Measurements from ENCODE around the gene LGALSL.
A peak's percentile ranks its signal among the peaks of the same experiment; 100 is the strongest.

Gene LGALSL

DNA sequence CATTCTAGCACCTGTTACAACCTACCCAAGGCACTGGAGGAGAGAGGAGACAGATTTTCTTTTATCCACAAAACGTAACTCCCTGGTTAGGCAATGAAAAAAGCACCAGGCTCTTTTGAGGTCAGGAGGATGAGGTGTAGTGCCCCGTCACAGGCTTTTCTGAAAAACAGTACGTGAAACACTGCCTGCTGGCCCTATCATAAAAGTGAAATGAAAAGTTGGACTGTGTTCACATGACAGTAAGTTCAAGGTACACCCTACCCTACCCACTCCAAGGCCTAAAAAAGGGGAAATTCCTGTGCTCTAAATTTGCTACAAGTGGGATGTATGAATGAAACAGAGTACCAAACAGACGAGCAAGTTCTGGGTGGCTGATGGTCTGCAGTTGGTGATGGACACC, 17.6 kb downstream of the LGALSL start:
- no peak overlapping the region for H3K4me3 ChIP-seq (ENCODE audit: low read depth, low read length)
- no peaks in the 10 kb centered on the region; the same call in 1 of the 2 replicates for H3K27me3 ChIP-seq (ENCODE audit: control insufficient read depth, insufficient read depth, low read length)
- H3K4me1 ChIP-seq (ENCODE audit: control insufficient read depth, insufficient read depth, low read length), result peaks cover 20% of the 10 kb centered on the region
- no peak overlapping the region for H3K27ac ChIP-seq (ENCODE audit: low read depth, low read length)
- no peak overlapping the region for H3K9ac ChIP-seq (ENCODE audit: low read depth, low read length)
- no peaks in the 10 kb centered on the region for H3K9me3 ChIP-seq (ENCODE audit: control insufficient read depth, insufficient read depth, low read length)
- H3K36me3 ChIP-seq (ENCODE audit: control insufficient read depth, insufficient read depth, low read length), result no peaks in the 10 kb centered on the region

DNA sequence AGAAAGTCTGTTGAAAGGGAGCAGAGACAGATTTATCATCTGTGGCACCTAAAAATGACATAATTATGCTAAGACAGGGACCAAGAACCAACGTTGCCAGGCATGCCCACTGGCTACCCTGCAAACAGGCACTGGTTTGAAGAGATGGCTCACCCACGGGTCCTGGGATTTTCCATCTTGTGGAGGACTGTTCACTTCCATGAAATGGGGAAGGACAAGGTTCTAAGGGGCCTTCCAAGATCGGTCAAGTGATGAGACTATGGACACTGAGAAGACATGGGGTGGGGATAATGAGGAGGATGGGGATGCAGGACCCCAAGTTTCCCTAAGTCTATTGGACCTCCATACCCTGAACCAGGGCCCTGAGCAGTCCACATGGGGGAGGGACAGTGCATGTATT, 18.9 kb downstream of the LGALSL start:
- Histone ChIP-seq H3K4me3 (ENCODE audit: low read depth, low read length) (no peak overlapping the region), H3K27me3 (ENCODE audit: control insufficient read depth, insufficient read depth, low read length) (no peaks in the 10 kb centered on the region; the same call in 1 of the 2 replicates), H3K27ac (ENCODE audit: low read depth, low read length) (no peak overlapping the region), H3K9ac (ENCODE audit: low read depth, low read length) (no peak overlapping the region), H3K4me1 (ENCODE audit: control insufficient read depth, insufficient read depth, low read length) (peaks cover 20% of the 10 kb centered on the region), H3K9me3 (ENCODE audit: control insufficient read depth, insufficient read depth, low read length) (no peaks in the 10 kb centered on the region), H3K36me3 (ENCODE audit: control insufficient read depth, insufficient read depth, low read length) (no peaks in the 10 kb centered on the region)

DNA sequence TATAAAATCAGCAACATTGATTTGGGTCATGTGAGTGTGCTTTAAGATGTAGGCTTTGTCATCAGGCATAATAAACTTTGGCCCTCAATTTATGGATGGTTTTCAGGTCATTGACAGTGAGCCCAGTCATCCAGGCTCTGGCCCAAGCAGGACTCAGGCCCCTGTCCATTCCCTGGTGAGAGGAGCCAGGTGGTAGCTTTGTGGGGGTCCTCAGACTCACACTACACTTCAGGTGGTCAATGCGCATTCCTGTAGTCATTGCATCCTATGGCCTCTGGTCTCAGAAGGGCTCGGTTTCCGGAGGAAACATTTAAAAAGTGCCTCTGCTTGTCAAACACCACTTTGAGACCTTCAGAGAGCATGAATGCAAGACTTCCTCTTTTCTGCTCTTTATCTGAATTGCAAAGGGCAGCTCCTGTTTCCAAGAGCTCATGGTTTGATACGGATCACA, 20.2 kb downstream of the LGALSL start:
- no peak overlapping the region for H3K9ac ChIP-seq (ENCODE audit: low read depth, low read length)
- peaks cover 19% of the 10 kb centered on the region for H3K4me1 ChIP-seq (ENCODE audit: control insufficient read depth, insufficient read depth, low read length)
- no peak overlapping the region for H3K4me3 ChIP-seq (ENCODE audit: low read depth, low read length)
- H3K27ac ChIP-seq (ENCODE audit: low read depth, low read length), result peak overlapping the region; percentile 16
- H3K36me3 ChIP-seq (ENCODE audit: control insufficient read depth, insufficient read depth, low read length), result no peaks in the 10 kb centered on the region
- no peaks in the 10 kb centered on the region; the same call in 1 of the 2 replicates for H3K27me3 ChIP-seq (ENCODE audit: control insufficient read depth, insufficient read depth, low read length)
- H3K9me3 ChIP-seq (ENCODE audit: control insufficient read depth, insufficient read depth, low read length), result no peaks in the 10 kb centered on the region

DNA sequence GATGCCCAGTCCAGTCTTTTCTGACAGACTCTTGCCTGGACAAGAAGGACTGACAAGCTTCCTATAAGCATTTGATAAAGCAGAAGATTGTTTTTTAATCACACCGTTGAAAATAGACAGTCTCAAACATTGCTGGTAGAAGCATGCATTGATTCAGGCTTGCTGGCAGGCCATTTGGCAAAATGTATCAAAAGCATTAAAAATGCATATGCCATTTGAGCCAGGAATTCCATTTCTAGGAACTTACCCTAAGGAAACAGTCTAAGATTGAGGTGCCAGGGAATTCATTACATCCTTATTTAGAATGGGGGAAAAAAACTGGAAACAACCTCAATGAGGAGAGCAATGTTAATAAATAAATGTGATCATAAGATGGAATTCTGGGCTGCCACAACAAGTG, 20.7 kb downstream of the LGALSL start:
- peaks cover 14% of the 10 kb centered on the region for H3K4me1 ChIP-seq (ENCODE audit: control insufficient read depth, insufficient read depth, low read length)
- peak overlapping the region; percentile 16 for H3K27ac ChIP-seq (ENCODE audit: low read depth, low read length)
- no peak overlapping the region for H3K9ac ChIP-seq (ENCODE audit: low read depth, low read length)

DNA sequence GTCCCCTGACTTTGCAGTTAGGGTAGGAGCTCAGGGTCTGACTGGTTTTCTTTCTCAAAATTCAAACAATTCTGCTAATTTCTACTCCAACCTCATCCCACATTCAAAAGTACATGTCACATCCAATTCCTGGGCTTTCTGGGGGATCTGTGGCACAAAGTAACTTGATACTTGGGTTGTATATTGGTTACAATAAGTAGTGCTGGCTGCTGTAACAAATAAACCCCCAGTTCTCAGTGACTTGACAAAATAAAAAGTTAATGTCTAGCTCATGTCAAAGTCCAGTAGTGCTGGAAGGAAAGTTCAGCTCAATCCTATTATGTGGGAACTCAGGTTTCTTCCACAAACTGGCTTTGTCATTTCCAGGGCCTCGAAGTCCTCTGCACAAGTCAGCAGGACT, 23.1 kb downstream of the LGALSL start:
- Histone ChIP-seq H3K9me3 (ENCODE audit: control insufficient read depth, insufficient read depth, low read length) (no peaks in the 10 kb centered on the region), H3K27ac (ENCODE audit: low read depth, low read length) (no peak overlapping the region), H3K4me3 (ENCODE audit: low read depth, low read length) (no peak overlapping the region), H3K27me3 (ENCODE audit: control insufficient read depth, insufficient read depth, low read length) (no peaks in the 10 kb centered on the region; the same call in 1 of the 2 replicates), H3K36me3 (ENCODE audit: control insufficient read depth, insufficient read depth, low read length) (no peaks in the 10 kb centered on the region), H3K4me1 (ENCODE audit: control insufficient read depth, insufficient read depth, low read length) (peaks cover 7% of the 10 kb centered on the region), H3K9ac (ENCODE audit: low read depth, low read length) (no peak overlapping the region)

More for the DNA sequence above, 20.7 kb downstream of the LGALSL start:
- H3K36me3 ChIP-seq (ENCODE audit: control insufficient read depth, insufficient read depth, low read length), result no peaks in the 10 kb centered on the region
- no peaks in the 10 kb centered on the region; the same call in 1 of the 2 replicates for H3K27me3 ChIP-seq (ENCODE audit: control insufficient read depth, insufficient read depth, low read length)
- no peaks in the 10 kb centered on the region for H3K9me3 ChIP-seq (ENCODE audit: control insufficient read depth, insufficient read depth, low read length)
- H3K4me3 ChIP-seq (ENCODE audit: low read depth, low read length), result no peak overlapping the region

DNA sequence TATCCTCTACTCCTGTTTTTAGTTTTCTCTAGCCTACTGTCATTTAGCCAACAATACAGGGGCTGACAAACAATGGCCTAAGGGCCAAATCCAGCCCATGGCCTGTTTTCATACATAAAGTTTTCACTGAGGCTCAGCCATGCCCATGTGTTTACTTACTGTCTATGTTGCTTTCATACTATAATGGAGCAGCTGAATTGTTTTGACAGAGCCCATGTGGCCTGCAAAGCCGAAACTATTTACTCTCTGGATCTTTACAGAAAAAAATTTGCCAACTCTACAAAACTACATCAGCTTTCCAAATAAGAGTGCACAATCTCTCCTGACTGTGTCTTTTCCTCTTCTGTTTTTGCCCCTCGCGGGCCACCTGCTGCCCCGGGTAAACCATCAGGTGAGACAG, 24.0 kb downstream of the LGALSL start:
- no peak overlapping the region for H3K27ac ChIP-seq (ENCODE audit: low read depth, low read length)
- no peaks in the 10 kb centered on the region; the same call in 1 of the 2 replicates for H3K27me3 ChIP-seq (ENCODE audit: control insufficient read depth, insufficient read depth, low read length)
- H3K36me3 ChIP-seq (ENCODE audit: control insufficient read depth, insufficient read depth, low read length), result no peaks in the 10 kb centered on the region
- peaks cover 7% of the 10 kb centered on the region for H3K4me1 ChIP-seq (ENCODE audit: control insufficient read depth, insufficient read depth, low read length)
- H3K4me3 ChIP-seq (ENCODE audit: low read depth, low read length), result no peak overlapping the region
- no peaks in the 10 kb centered on the region for H3K9me3 ChIP-seq (ENCODE audit: control insufficient read depth, insufficient read depth, low read length)
- H3K9ac ChIP-seq (ENCODE audit: low read depth, low read length), result no peak overlapping the region

DNA sequence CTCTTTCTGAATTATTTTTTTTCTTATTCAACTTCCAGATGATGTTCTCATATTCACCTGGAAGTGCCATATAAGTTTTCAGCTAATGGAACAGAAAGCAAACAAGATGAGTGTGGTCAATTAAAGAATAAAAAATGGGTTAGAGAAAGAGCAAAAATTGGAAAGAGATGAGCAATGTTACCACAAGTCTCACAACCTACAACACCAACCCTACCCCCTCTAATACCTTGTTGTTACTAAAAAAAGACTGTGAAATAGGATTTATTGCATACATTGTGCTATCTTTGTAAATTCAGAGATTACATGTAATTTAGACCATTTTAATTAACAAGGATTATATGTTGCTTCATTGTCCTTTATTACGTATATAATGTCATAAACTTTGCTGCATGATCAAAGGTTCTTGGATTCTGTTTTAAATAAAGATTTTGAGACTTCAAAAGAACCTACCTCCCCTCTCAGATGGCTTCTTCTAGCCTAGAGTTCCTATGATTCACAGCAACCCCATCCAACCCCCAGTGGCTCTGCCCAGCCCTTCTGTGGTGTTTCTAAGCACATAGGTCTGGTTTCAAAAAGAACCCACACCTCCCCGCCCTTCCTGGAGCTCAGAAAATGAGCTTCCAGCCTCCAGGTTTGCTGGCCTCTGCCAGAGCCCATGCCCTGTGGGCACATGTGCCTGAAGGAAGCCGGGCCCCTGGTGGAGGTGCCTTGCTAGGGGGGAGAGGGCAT, 24.7 kb downstream of the LGALSL start:
- Histone ChIP-seq H3K9ac (ENCODE audit: low read depth, low read length) (no peak overlapping the region), H3K27me3 (ENCODE audit: control insufficient read depth, insufficient read depth, low read length) (no peaks in the 10 kb centered on the region; the same call in 1 of the 2 replicates), H3K4me3 (ENCODE audit: low read depth, low read length) (no peak overlapping the region), H3K27ac (ENCODE audit: low read depth, low read length) (no peak overlapping the region), H3K9me3 (ENCODE audit: control insufficient read depth, insufficient read depth, low read length) (no peaks in the 10 kb centered on the region), H3K36me3 (ENCODE audit: control insufficient read depth, insufficient read depth, low read length) (no peaks in the 10 kb centered on the region), H3K4me1 (ENCODE audit: control insufficient read depth, insufficient read depth, low read length) (peaks cover 7% of the 10 kb centered on the region)

DNA sequence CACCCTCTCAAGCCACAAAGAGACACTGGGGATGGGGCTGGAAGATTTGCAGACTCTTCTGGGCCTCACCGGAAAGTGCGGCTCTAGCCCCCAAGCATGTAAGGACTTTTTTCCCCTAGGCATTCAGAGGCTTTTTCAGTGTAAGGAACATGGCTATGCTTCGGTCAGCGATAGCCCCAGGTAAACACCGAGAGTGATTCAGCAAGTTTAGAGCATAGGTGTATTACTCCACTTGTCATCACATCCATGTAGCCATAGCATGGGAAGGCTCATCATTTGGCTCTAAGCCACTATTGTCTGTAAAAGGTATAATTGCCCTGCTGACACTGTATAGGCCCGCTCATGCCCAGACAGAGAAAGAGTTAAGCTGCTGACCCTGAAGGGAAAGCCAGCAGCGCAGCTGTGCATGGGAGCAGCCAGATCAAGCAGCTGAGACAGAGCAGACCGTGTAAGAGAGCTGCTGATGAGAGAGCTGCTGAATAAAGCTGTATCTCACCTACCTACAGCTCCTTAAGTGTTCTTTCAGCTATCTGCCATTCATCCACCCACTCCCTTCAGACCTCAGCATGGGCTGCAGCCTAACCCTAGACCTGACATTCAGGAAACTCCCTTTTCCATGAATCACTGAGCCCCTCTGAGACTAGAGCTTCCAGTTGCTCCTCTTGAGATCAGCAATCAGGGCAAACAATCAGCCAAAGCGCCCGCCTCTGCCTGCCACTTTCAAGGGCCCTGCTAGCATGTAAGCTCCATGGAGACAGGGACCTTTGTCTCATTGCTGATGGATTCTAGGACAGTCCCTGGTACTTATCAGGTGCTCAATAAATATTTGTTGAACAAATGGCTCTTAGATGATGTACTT, 25.5 kb downstream of the LGALSL start:
- H3K4me1 ChIP-seq (ENCODE audit: control insufficient read depth, insufficient read depth, low read length), result peaks cover under 1% of the 10 kb centered on the region; the same call in 1 of the 2 replicates
- H3K27me3 ChIP-seq (ENCODE audit: control insufficient read depth, insufficient read depth, low read length), result no peaks in the 10 kb centered on the region
- H3K9ac ChIP-seq (ENCODE audit: low read depth, low read length), result no peak overlapping the region
- H3K9me3 ChIP-seq (ENCODE audit: control insufficient read depth, insufficient read depth, low read length), result no peaks in the 10 kb centered on the region
- H3K36me3 ChIP-seq (ENCODE audit: control insufficient read depth, insufficient read depth, low read length), result no peaks in the 10 kb centered on the region
- H3K4me3 ChIP-seq (ENCODE audit: low read depth, low read length), result no peak overlapping the region
- H3K27ac ChIP-seq (ENCODE audit: low read depth, low read length), result no peak overlapping the region

DNA sequence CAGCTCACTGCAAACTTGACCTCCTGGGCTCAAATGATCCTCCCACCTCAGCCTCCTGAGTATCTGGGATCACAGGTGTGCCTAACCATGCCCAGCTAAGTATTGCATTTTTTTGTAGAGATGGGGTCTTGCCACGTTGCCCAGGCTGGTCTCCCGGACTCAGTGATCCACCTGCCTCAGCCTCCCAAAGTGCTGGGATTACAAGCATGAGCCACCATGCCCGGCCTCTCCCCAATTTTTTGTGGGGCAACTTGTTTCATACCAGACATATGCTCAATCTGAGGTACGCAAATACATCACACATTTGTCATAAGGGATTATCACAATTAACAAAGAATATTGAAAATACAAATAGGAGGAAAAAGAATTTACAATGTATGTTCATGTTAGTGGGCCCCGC, 27.7 kb downstream of the LGALSL start:
- no peak overlapping the region for H3K27ac ChIP-seq (ENCODE audit: low read depth, low read length)
- H3K27me3 ChIP-seq (ENCODE audit: control insufficient read depth, insufficient read depth, low read length), result no peaks in the 10 kb centered on the region
- H3K9me3 ChIP-seq (ENCODE audit: control insufficient read depth, insufficient read depth, low read length), result no peaks in the 10 kb centered on the region
- H3K4me1 ChIP-seq (ENCODE audit: control insufficient read depth, insufficient read depth, low read length), result no peaks in the 10 kb centered on the region
- no peak overlapping the region for H3K4me3 ChIP-seq (ENCODE audit: low read depth, low read length)
- no peaks in the 10 kb centered on the region for H3K36me3 ChIP-seq (ENCODE audit: control insufficient read depth, insufficient read depth, low read length)
- H3K9ac ChIP-seq (ENCODE audit: low read depth, low read length), result no peak overlapping the region

DNA sequence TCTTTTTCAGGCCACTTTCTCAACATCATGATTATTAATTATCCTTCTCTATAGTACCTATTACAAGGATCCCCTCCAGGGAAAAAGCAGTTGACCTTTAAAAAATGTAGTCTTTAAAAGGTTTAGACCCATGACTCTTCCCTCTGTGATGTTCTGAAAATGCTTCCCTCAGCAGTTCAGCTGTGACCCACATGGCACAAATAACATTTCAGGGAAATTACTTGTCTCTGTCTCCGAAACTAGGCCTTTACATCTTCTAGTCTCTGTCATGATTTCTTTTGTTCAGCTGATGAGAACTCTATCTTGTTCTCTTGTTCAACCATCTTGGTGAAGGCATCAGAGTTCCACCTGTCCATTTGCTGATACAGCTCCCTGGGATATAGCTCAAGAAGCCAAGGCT, 28.3 kb downstream of the LGALSL start:
- Histone ChIP-seq H3K36me3 (ENCODE audit: control insufficient read depth, insufficient read depth, low read length) (no peaks in the 10 kb centered on the region), H3K4me3 (ENCODE audit: low read depth, low read length) (no peak overlapping the region), H3K4me1 (ENCODE audit: control insufficient read depth, insufficient read depth, low read length) (no peaks in the 10 kb centered on the region), H3K9ac (ENCODE audit: low read depth, low read length) (no peak overlapping the region), H3K9me3 (ENCODE audit: control insufficient read depth, insufficient read depth, low read length) (no peaks in the 10 kb centered on the region), H3K27me3 (ENCODE audit: control insufficient read depth, insufficient read depth, low read length) (no peaks in the 10 kb centered on the region), H3K27ac (ENCODE audit: low read depth, low read length) (no peak overlapping the region)
